T-cell (primary cell): ENCODE results near the gene TTLL10. TPM values are rescaled to one million over a fixed set of nuclear protein-coding genes. Genes with fewer than 3 reads are reported as not detected.

Experiments
- ATAC-seq, 4 experiments: fragments of 200-7000 bp in 3 of 4; fragments of 150-1000 bp in 1 of 4; cut with Tn5 transposase; replicated peaks in 1 of 4; 1 replicate in 3 of 4; 2 replicates in 1 of 4; pipeline ENCODE4 v1.10.0; 2021; ENCODE audit warnings: moderate library complexity in 3 of 4, mild to moderate bottlenecking in 2 of 4, moderate number of reproducible peaks in 1 of 4
- CTCF ChIA-PET, 2 donors: fragments of 300-600 bp; sonication (Branson Sonifier 250); formaldehyde crosslinking; loops; one replicate each; lab custom pipeline; 2022; ENCODE audit warnings: antibody characterized with exemption in 2 of 2; lab: Charles Lee
- POLR2A ChIA-PET, 2 donors: fragments of 300-600 bp; sonication (Branson Sonifier 250); formaldehyde crosslinking; loops; one replicate each; lab custom pipeline; 2022; ENCODE audit warnings: antibody characterized with exemption in 2 of 2; lab: Charles Lee
- DNase-seq, 35 experiments: peaks; one replicate each; pipeline versions ENCODE4 v3.0.0 to v3.0.0-alpha.2; 2013 to 2023
- H3K27ac ChIP-seq: one replicate; pipeline ENCODE4 v1.5.1; 2013; ENCODE audit warnings: low read length
- H3K27me3 ChIP-seq, 2 experiments: replicated peaks in 1 of 2; 1 replicate in 1 of 2; 2 replicates in 1 of 2; pipeline versions ENCODE4 v1.6.1 to v1.7.0; 2013; ENCODE audit warnings: low read length in 1 of 2, mixed read lengths in 1 of 2; ENCODE audit not compliant: control insufficient read depth in 2 of 2, insufficient read depth in 2 of 2; ENCODE audit errors: extremely low read depth in 1 of 2
- H3K36me3 ChIP-seq, 2 donors: 1 replicate in 1 of 2; 2 replicates in 1 of 2; pipeline versions ENCODE4 v1.6.1 to v1.7.0; 2013; ENCODE audit warnings: low read length in 1 of 2; ENCODE audit not compliant: control insufficient read depth in 2 of 2, insufficient read depth in 1 of 2; ENCODE audit errors: extremely low read depth in 1 of 2
- H3K4me1 ChIP-seq, 2 experiments: 1 replicate in 1 of 2; 2 replicates in 1 of 2; pipeline versions ENCODE4 v1.6.1 to v1.7.0; 2013; ENCODE audit warnings: low read length in 2 of 2, mixed read lengths in 1 of 2; ENCODE audit not compliant: insufficient read depth in 2 of 2, control insufficient read depth in 1 of 2; ENCODE audit errors: extremely low read depth in 1 of 2
- H3K4me3 ChIP-seq, 2 donors: 1 replicate in 1 of 2; 2 replicates in 1 of 2; pipeline versions ENCODE4 v1.5.1 to v1.7.0; 2013; ENCODE audit warnings: mild to moderate bottlenecking in 2 of 2, low read length in 1 of 2, moderate library complexity in 1 of 2; ENCODE audit not compliant: control insufficient read depth in 1 of 2; ENCODE audit errors: extremely low read depth in 1 of 2
- H3K9me3 ChIP-seq: 2 replicates; pipeline ENCODE4 v1.7.0; 2013
- H3K27ac Mint-ChIP-seq, 2 donors: one replicate each; pipeline ENCODE4 v1.8.0; 2020 to 2021; ENCODE audit warnings: mild to moderate bottlenecking in 2 of 2, mixed read lengths in 2 of 2
- H3K27me3 Mint-ChIP-seq, 2 donors: one replicate each; pipeline ENCODE4 v1.8.0; 2021 to 2022; ENCODE audit warnings: mixed read lengths in 2 of 2
- H3K36me3 Mint-ChIP-seq: one replicate; pipeline ENCODE4 v1.8.0; 2021; ENCODE audit warnings: mixed read lengths
- H3K4me1 Mint-ChIP-seq, 3 donors: one replicate each; pipeline ENCODE4 v1.8.0; 2020 to 2022; ENCODE audit warnings: mixed read lengths in 3 of 3, mild to moderate bottlenecking in 1 of 3
- H3K4me3 Mint-ChIP-seq, 3 donors: one replicate each; pipeline ENCODE4 v1.8.0; 2020 to 2022; ENCODE audit warnings: mild to moderate bottlenecking in 3 of 3, mixed read lengths in 3 of 3, moderate library complexity in 3 of 3
- H3K9me3 Mint-ChIP-seq, 3 donors: one replicate each; pipeline ENCODE4 v1.8.0; 2020 to 2022; ENCODE audit warnings: mixed read lengths in 3 of 3
- WGBS: methylation state at CpG from one replicate; pipeline ENCODE4 v1.1.5; 2013; ENCODE audit warnings: missing lambda C conversion rate; ENCODE audit not compliant: insufficient coverage; 5-methylcytosine and 5-hydroxymethylcytosine counted together
- total RNA-seq, 35 experiments: library from RNA in 6 of 35; stranded (reverse) in 6 of 35; fragments of 120-200 nt in 1 of 35; gene quantifications; one replicate each; pipeline versions ENCODE4 v1.2.1 to v1.2.4 and lab custom pipeline; 2013 to 2026

Gene TTLL10
- total RNA-seq, 5 donors from 2014 or later (not counting 1 experiment from before 2014, with no cell fraction given): 0.26 to 1.0 (median 0.47) TPM; not detected in 1

GRCh38 chr1:1198423-1199140 is 24.9 kb downstream of the TTLL10 start:
- whole genome bisulfite sequencing: 94% methylated on average over 12 of the region's 23 CpGs
- DNase-seq (peak in 3 of 35 experiments; percentile 1 to 9 (median 2)), ATAC-seq (no peak)
- Histone ChIP-seq H3K9me3 (no peaks in the 10 kb centered on the region), H3K4me3 (no peak overlapping the region), H3K4me1 (peaks cover 0 to 12% of the 10 kb centered on the region in 2 experiments), H3K27me3 (no peaks in the 10 kb centered on the region), H3K36me3 (no peaks in the 10 kb centered on the region), H3K27ac (no peak overlapping the region)
- Mint-ChIP-seq H3K27ac (no peak overlapping the region), H3K9me3 (peaks cover 5 to 9% (median 9%) of the 10 kb centered on the region in 3 donors), H3K4me1 (peaks cover 0 to 8% (median 0%) of the 10 kb centered on the region in 3 donors), H3K4me3 (no peak overlapping the region), H3K36me3 (no peaks in the 10 kb centered on the region), H3K27me3 (no peaks in the 10 kb centered on the region)
- ChIA-PET POLR2A (interaction anchor here in 1 of 2 donors (0.5 kb wide), 1 partner anchor 68 kb away, joined by 6 read pairs; no protein-coding TSS in a partner anchor), CTCF (no interaction called here)

GRCh38 chr1:1199141-1199960 is 25.7 kb downstream of the TTLL10 start:
- H3K4me3 Mint-ChIP-seq: peak overlapping the region; percentile 21 to 57 (median 56)
- Histone ChIP-seq H3K27me3 (peaks cover 0 to 5% of the 10 kb centered on the region in 2 experiments), H3K4me1 (peaks cover 0 to 12% of the 10 kb centered on the region in 2 experiments), H3K9me3 (no peaks in the 10 kb centered on the region), H3K4me3 (no peak overlapping the region), H3K36me3 (no peaks in the 10 kb centered on the region), H3K27ac (no peak overlapping the region)
- no peaks in the 10 kb centered on the region for H3K27me3 Mint-ChIP-seq
- peaks cover 5 to 9% (median 9%) of the 10 kb centered on the region in 3 donors for H3K9me3 Mint-ChIP-seq
- DNase-seq (peak in 3 of 35 experiments; percentile 1 to 13 (median 2)), ATAC-seq (no peak)
- CTCF ChIA-PET: no interaction called here
- peaks cover 0 to 8% (median 0%) of the 10 kb centered on the region in 3 donors for H3K4me1 Mint-ChIP-seq
- 88% methylated on average over 14 of the region's 22 CpGs for WGBS
- POLR2A ChIA-PET: no interaction called here
- no peak overlapping the region for H3K27ac Mint-ChIP-seq
- no peaks in the 10 kb centered on the region for H3K36me3 Mint-ChIP-seq

- ChIA-PET POLR2A (no interaction called here), CTCF (interaction anchor here in 1 of 2 donors (0.6 to 0.8 kb wide), 2 partner anchors 17 to 72 kb away, joined by 3 read pairs; no protein-coding TSS in a partner anchor)
- Histone ChIP-seq H3K4me3 (peak overlapping the region in 1 of 2 donors; percentile 51), H3K27me3 (peaks cover 0 to 12% of the 10 kb centered on the region in 2 experiments), H3K27ac (peak overlapping the region; percentile 57), H3K4me1 (peaks cover 0 to 20% of the 10 kb centered on the region in 2 experiments), H3K9me3 (no peaks in the 10 kb centered on the region), H3K36me3 (no peaks in the 10 kb centered on the region)
- H3K4me3 Mint-ChIP-seq: peak overlapping the region; percentile 56 to 67 (median 57)
- H3K36me3 Mint-ChIP-seq: no peaks in the 10 kb centered on the region
- WGBS: 79% methylated on average over 25 of the region's 31 CpGs
- ATAC-seq: no peak
- peaks cover 0 to 8% (median 0%) of the 10 kb centered on the region in 3 donors for H3K4me1 Mint-ChIP-seq
- no peaks in the 10 kb centered on the region for H3K27me3 Mint-ChIP-seq
- DNase-seq: peak in 2 of 35 experiments; percentile 2 to 25
- peaks cover 0 to 1% (median under 1%) of the 10 kb centered on the region in 3 donors for H3K9me3 Mint-ChIP-seq
- H3K27ac Mint-ChIP-seq: peak overlapping the region; percentile 27 to 28
These were observed 26.5 kb downstream of the TTLL10 start for GRCh38 chr1:1199961-1200875.

- DNase-seq (peak; percentile 54 to 96 (median 83)), ATAC-seq (peak; percentile 84 to 89 (median 87))
- Mint-ChIP-seq H3K27me3 (no peaks in the 10 kb centered on the region), H3K27ac (no peak overlapping the region), H3K36me3 (no peaks in the 10 kb centered on the region), H3K4me1 (peaks cover 0 to 11% (median 0%) of the 10 kb centered on the region in 3 donors), H3K9me3 (no peaks in the 10 kb centered on the region), H3K4me3 (peak overlapping the region; percentile 56 to 67 (median 57))
- Histone ChIP-seq H3K27me3 (peaks cover 0 to 21% of the 10 kb centered on the region in 2 experiments), H3K9me3 (no peaks in the 10 kb centered on the region), H3K27ac (peak overlapping the region; percentile 73), H3K36me3 (no peaks in the 10 kb centered on the region), H3K4me3 (peak overlapping the region in 1 of 2 donors; percentile 51), H3K4me1 (peaks cover 0 to 29% of the 10 kb centered on the region in 2 experiments)
- ChIA-PET CTCF (interaction anchor here in 1 of 2 donors (0.6 to 0.8 kb wide), 2 partner anchors 16 to 73 kb away, joined by 3 read pairs; no protein-coding TSS in a partner anchor), POLR2A (no interaction called here)
- WGBS: 2% methylated on average over 70 of the region's 109 CpGs
These were observed 27.5 kb downstream of the TTLL10 start for GRCh38 chr1:1200876-1201810.

- peaks cover 4 to 23% (median 5%) of the 10 kb centered on the region in 3 donors for H3K4me1 Mint-ChIP-seq
- no peaks in the 10 kb centered on the region for H3K36me3 Mint-ChIP-seq
- no peaks in the 10 kb centered on the region for H3K9me3 ChIP-seq
- no peaks in the 10 kb centered on the region for H3K9me3 Mint-ChIP-seq
- ChIA-PET CTCF (no interaction called here), POLR2A (no interaction called here)
- H3K4me3 ChIP-seq: no peak overlapping the region
- H3K27ac Mint-ChIP-seq: no peak overlapping the region
- DNase-seq (peak in 3 of 35 experiments; percentile 0 to 21 (median 1)), ATAC-seq (no peak)
- H3K4me1 ChIP-seq: peaks cover 0 to 47% of the 10 kb centered on the region in 2 experiments
- H3K27ac ChIP-seq: no peak overlapping the region
- no peak overlapping the region for H3K4me3 Mint-ChIP-seq
- 85% methylated on average over 14 of the region's 27 CpGs for WGBS
- no peaks in the 10 kb centered on the region for H3K27me3 Mint-ChIP-seq
- peaks cover 0 to 35% of the 10 kb centered on the region in 2 experiments for H3K27me3 ChIP-seq
- no peaks in the 10 kb centered on the region for H3K36me3 ChIP-seq
These were observed 29.3 kb downstream of the TTLL10 start for GRCh38 chr1:1202831-1203560.
